GM12878 (cell line): Measurements from ENCODE around the gene SLC34A3. TPM values are rescaled to one million over a fixed set of nuclear protein-coding genes. Genes with fewer than 3 reads are reported as not detected.

Source experiments
- ATAC-seq: fragments of 200-7000 bp; cut with Tn5 transposase; 3 replicates; pipeline ENCODE4 v1.9.1; 2020; ENCODE audit warnings: mild to moderate bottlenecking, moderate library complexity
- BruUV-seq: library from RNA; stranded (reverse); fragments of 400-500 nt; replicated peaks from 2 replicates; lab custom pipeline; 2021; lab: Mats Ljungman, UMichigan
- CTCF ChIA-PET: fragments of 300-600 bp; sonication (Branson Sonifier 250); formaldehyde crosslinking; extraction: SDS; loops from one replicate; lab custom pipeline; 2021; ENCODE audit warnings: inconsistent platforms; lab: Yijun Ruan, JAX
- POLR2A ChIA-PET: fragments of 350-600 bp; formaldehyde crosslinking; extraction: SDS; loops from one replicate; lab custom pipeline; 2021; ENCODE audit warnings: inconsistent platforms; lab: Charles Lee
- RAD21 ChIA-PET: fragments of 300-600 bp; sonication (Branson Sonifier 250); formaldehyde crosslinking; loops from one replicate; lab custom pipeline; 2023; ENCODE audit warnings: antibody characterized with exemption; ENCODE audit not compliant: unreplicated experiment; lab: Charles Lee
- SMC1A ChIA-PET: fragments of 300-600 bp; sonication (Branson Sonifier 250); formaldehyde crosslinking; loops from one replicate; lab custom pipeline; 2023; ENCODE audit not compliant: unreplicated experiment, uncharacterized antibody; lab: Charles Lee
- DNase-seq: peaks from one replicate; pipeline ENCODE4 v3.0.0-alpha.2; 2011; ENCODE audit warnings: low read depth, low spot score
- FAIRE-seq: peaks from 3 replicates; lab custom pipeline; 2011; peaks lifted over from hg19 to GRCh38; lab: Jason Lieb, UNC
- H2AFZ ChIP-seq: 2 replicates; pipeline ENCODE4 v1.6.0; 2011; ENCODE audit warnings: low read depth, low read length, control low read depth; ENCODE audit not compliant: control insufficient read depth
- H3K27ac ChIP-seq: 2 replicates; pipeline ENCODE4 v1.5.1; 2011; ENCODE audit warnings: control low read depth; ENCODE audit not compliant: control insufficient read depth, insufficient read depth
- H3K27me3 ChIP-seq, 2 experiments: replicated peaks in 1 of 2; 2 replicates each; pipeline versions ENCODE4 v1.6.0 to v1.6.1; 2011; ENCODE audit warnings: low read length in 1 of 2; ENCODE audit not compliant: control insufficient read depth in 2 of 2, insufficient read depth in 2 of 2
- H3K36me3 ChIP-seq, 2 experiments: 2 replicates each; pipeline ENCODE4 v1.5.1; 2011; ENCODE audit warnings: low read length in 1 of 2; ENCODE audit not compliant: control insufficient read depth in 2 of 2, insufficient read depth in 2 of 2
- H3K4me1 ChIP-seq: 2 replicates; pipeline ENCODE4 v1.6.1; 2011; ENCODE audit warnings: mild to moderate bottlenecking, low read length, moderate library complexity, mixed read lengths; ENCODE audit not compliant: control insufficient read depth, insufficient read depth
- H3K4me2 ChIP-seq: 2 replicates; pipeline ENCODE4 v1.6.0; 2011; ENCODE audit warnings: control low read depth; ENCODE audit not compliant: control insufficient read depth, insufficient read depth
- H3K4me3 ChIP-seq: fragments of 200-600 bp; sonication (generic); 2 replicates; pipeline ENCODE4 v1.5.1; 2016
- H3K79me2 ChIP-seq: 2 replicates; pipeline ENCODE4 v1.6.0; 2011; ENCODE audit warnings: low read length; ENCODE audit not compliant: control insufficient read depth, insufficient read depth
- H3K9ac ChIP-seq: 2 replicates; pipeline ENCODE4 v1.8.0; 2011; ENCODE audit warnings: low read length, control low read depth, mixed read lengths; ENCODE audit not compliant: control insufficient read depth, insufficient read depth
- H3K9me3 ChIP-seq: replicated peaks from 3 replicates; pipeline ENCODE4 v1.5.1; 2011; ENCODE audit warnings: mild to moderate bottlenecking, low read length; ENCODE audit not compliant: control insufficient read depth, insufficient read depth
- H4K20me1 ChIP-seq: 2 replicates; pipeline ENCODE4 v1.6.0; 2011; ENCODE audit not compliant: control insufficient read depth, insufficient read depth
- CREM ChIP-seq: IDR thresholded peaks from 2 replicates; pipeline ENCODE4 v1.6.1; 2014; ENCODE audit warnings: antibody characterized with exemption, low read depth
- E2F4 ChIP-seq: IDR thresholded peaks from 2 replicates; pipeline ENCODE4 v1.6.1; 2012; ENCODE audit warnings: low read depth, low read length, improper control_type of control experiment
- GATAD2B ChIP-seq: fragments of 450-650 bp; conservative IDR thresholded peaks from 2 replicates; pipeline ENCODE4 v1.6.1; 2017; ENCODE audit warnings: low read depth, mild to moderate bottlenecking, moderate library complexity
- HCFC1 ChIP-seq: fragments of 150-350 bp; IDR thresholded peaks from 2 replicates; pipeline ENCODE4 v1.6.1; 2014; ENCODE audit warnings: low read length
- POLR2AphosphoS2 ChIP-seq: IDR thresholded peaks from 2 replicates; pipeline ENCODE4 v1.6.1; 2011; ENCODE audit warnings: low read depth, mild to moderate bottlenecking, low read length, improper control_type of control experiment, moderate library complexity
- POLR2AphosphoS5 ChIP-seq: IDR thresholded peaks from 2 replicates; pipeline ENCODE4 v1.6.1; 2011; ENCODE audit warnings: mild to moderate bottlenecking, low read length, inconsistent platforms
- RELA ChIP-seq: fragments of 450-650 bp; IDR thresholded peaks from 2 replicates; pipeline ENCODE4 v1.8.0; 2014; ENCODE audit warnings: borderline replicate concordance; ENCODE audit not compliant: partially characterized antibody
- SIN3A ChIP-seq: IDR thresholded peaks from 2 replicates; pipeline ENCODE4 v1.6.1; 2012; ENCODE audit warnings: low read depth, low read length, improper control_type of control experiment
- SMARCA5 ChIP-seq: fragments of 450-650 bp; IDR thresholded peaks from 2 replicates; pipeline ENCODE4 v1.6.1; 2017; ENCODE audit warnings: mild to moderate bottlenecking
- SP1 ChIP-seq: IDR thresholded peaks from one replicate; pipeline ENCODE4 v1.6.1; 2011; ENCODE audit warnings: low read depth, low read length
- TAF1 ChIP-seq: IDR thresholded peaks from 2 replicates; pipeline ENCODE4 v1.6.1; 2011; ENCODE audit warnings: mild to moderate bottlenecking, low read depth, low read length, borderline replicate concordance
- TBL1XR1 ChIP-seq: IDR thresholded peaks from 2 replicates; pipeline ENCODE4 v1.6.1; 2012; ENCODE audit warnings: low read depth, low read length, improper control_type of control experiment
- ZNF384 ChIP-seq: IDR thresholded peaks from 2 replicates; pipeline ENCODE4 v1.6.1; 2012; ENCODE audit warnings: low read depth, mild to moderate bottlenecking, low read length, improper control_type of control experiment, borderline replicate concordance
- ZNF687 ChIP-seq: fragments of 450-650 bp; IDR thresholded peaks from 2 replicates; pipeline ENCODE4 v1.6.1; 2017; ENCODE audit warnings: mild to moderate bottlenecking, moderate library complexity
- WGBS: methylation state at CpG from one replicate; pipeline ENCODE4 v1.1.6; 2016; ENCODE audit warnings: low lambda C conversion rate; ENCODE audit not compliant: insufficient replicate concordance, insufficient coverage; ENCODE audit errors: missing lambda C conversion rate; 5-methylcytosine and 5-hydroxymethylcytosine counted together
- in situ Hi-C: fragments of 300-500 bp; cut with MboI; formaldehyde crosslinking; loops from 9 replicates; pipeline ENCODE4 v1.14.3; 2018; ENCODE audit warnings: mixed read lengths
- intact Hi-C: fragments of 100-400 bp; cut with micrococcal nuclease; formaldehyde crosslinking; loops from one replicate; pipeline ENCODE4 v1.14.2; 2022; ENCODE audit not compliant: unreplicated experiment
- polyA plus RNA-seq, 11 experiments: library from polyadenylated mRNA; depleted of rRNA in 4 of 11; unstranded in 6 of 11; stranded (reverse) in 5 of 11; fragments of >200 nt; fragmentation: Nextera tagmentation in 4 of 11; fragmentation: Illumina TruSeq in 1 of 11; extraction: Ambion mirVana in 4 of 11; extraction: Trizol in 1 of 11; gene quantifications; 1 replicate in 1 of 11; 2 replicates in 10 of 11; pipeline versions ENCODE4 v1.2.1 to v1.2.3, GENCODE V29; 2011 to 2016; ENCODE audit warnings: inconsistent platforms in 2 of 11, missing spikeins in 2 of 11, low read depth in 1 of 11
- total RNA-seq, 4 experiments: library from RNA; depleted of rRNA in 3 of 4; stranded (reverse); fragments of >200 nt in 3 of 4; fragmentation: Illumina TruSeq in 1 of 4; extraction: Trizol in 1 of 4; gene quantifications; 2 replicates each; pipeline versions ENCODE4 v1.2.1 to v1.2.3, GENCODE V29; 2013 to 2021

The SLC34A3 gene
- total and polyA plus RNA-seq, 10 of the 15 experiments (the other 5 are each of a cell fraction or from before 2014, with no cell fraction given): not detected

- DNase-seq: peak; percentile 19
- peaks cover 38% of the 10 kb centered on the region for H3K4me1 ChIP-seq
- H3K4me2 ChIP-seq: peak within 1 kb of the TSS; percentile 93
- 0 out of 4 replicates have a peak, but pooled peaks cover 0 to 4% of the 10 kb centered on the region in 2 experiments for H3K36me3 ChIP-seq
- intact Hi-C loops (no loop called here), in situ Hi-C loops (no loop called here)
- BruUV-seq: no TSS peak
- peak within 1 kb of the TSS; percentile 75 for H3K27ac ChIP-seq
- RAD21 ChIA-PET: interaction anchor here (1.3 to 1.6 kb wide), 3 partner anchors 16 to 17 kb away, joined by 3 to 9 read pairs (median 5); partner anchors contain the start of genes RNF208 and SSNA1
- POLR2A ChIA-PET: interaction anchor here (1.3 to 8.0 kb wide), 8 partner anchors 16 to 136 kb away, joined by 3 to 68 read pairs (median 6); partner anchors contain the start of genes CYSRT1, MAN1B1, NELFB and RNF208
- H3K79me2 ChIP-seq: peaks cover 45% of the 10 kb centered on the region
- H3K9ac ChIP-seq: peak within 1 kb of the TSS; percentile 98
- H2AFZ ChIP-seq: peak within 1 kb of the TSS; percentile 81
- SMC1A ChIA-PET: no interaction called here
- peak; percentile 27 for FAIRE-seq
- no peaks in the 10 kb centered on the region for H3K27me3 ChIP-seq
- WGBS: 1% methylated on average over 93 of the region's 98 CpGs
- peak; percentile 64 for ATAC-seq
- no peaks in the 10 kb centered on the region for H4K20me1 ChIP-seq
- no peaks in the 10 kb centered on the region for H3K9me3 ChIP-seq
- CTCF ChIA-PET: interaction anchor here (1.3 to 2.2 kb wide), 6 partner anchors 16 to 137 kb away, joined by 3 to 10 read pairs (median 6); partner anchors contain the start of genes ANAPC2, RNF224 and SSNA1
- H3K4me3 ChIP-seq: peak within 1 kb of the TSS; percentile 95
- no peak for TF ChIP-seq ZNF384
- TF ChIP-seq GATAD2B: peak; percentile 88
- peak; percentile 84; the same call in 1 of the 2 replicates for TF ChIP-seq POLR2AphosphoS5
- TF ChIP-seq ZNF687: peak; percentile 71
- TF ChIP-seq CREM: peak; percentile 99
- TF ChIP-seq SP1: peak; percentile 56
- TF ChIP-seq SMARCA5: peak; percentile 69; the same call in 1 of the 2 replicates
- peak; percentile 69 for TF ChIP-seq RELA
- 0 out of 2 replicates have a peak, but pooled peaks have one; percentile 54 for TF ChIP-seq POLR2AphosphoS2
- peak; percentile 82 for TF ChIP-seq HCFC1
- peak; percentile 80; the same call in 1 of the 2 replicates for TF ChIP-seq TAF1
- TF ChIP-seq TBL1XR1: no peak
- TF ChIP-seq E2F4: peak; percentile 88
- TF ChIP-seq SIN3A: peak; percentile 95
Measured at GRCh38 chr9:137205126-137206069, 25.3 kb upstream of the SLC34A3 start, which contains the start of the genes NDOR1 and TMEM203. NDOR1 (plus strand) TSS chr9:137205700; CDS start chr9:137205778, 78 bp downstream. TMEM203 (minus strand) TSS chr9:137205648; CDS start chr9:137205414, 234 bp downstream.
